ENCODE measurements around the gene HSBP1L1. TPM values are rescaled to one million over a fixed set of nuclear protein-coding genes. Genes with fewer than 3 reads are reported as not detected.

HSBP1L1 gene
- total and polyA plus RNA-seq, 2 of the 8 experiments (the other 6 are each of a cell fraction or from before 2014, with no cell fraction given), result 1.0 to 1.3 TPM

DNA sequence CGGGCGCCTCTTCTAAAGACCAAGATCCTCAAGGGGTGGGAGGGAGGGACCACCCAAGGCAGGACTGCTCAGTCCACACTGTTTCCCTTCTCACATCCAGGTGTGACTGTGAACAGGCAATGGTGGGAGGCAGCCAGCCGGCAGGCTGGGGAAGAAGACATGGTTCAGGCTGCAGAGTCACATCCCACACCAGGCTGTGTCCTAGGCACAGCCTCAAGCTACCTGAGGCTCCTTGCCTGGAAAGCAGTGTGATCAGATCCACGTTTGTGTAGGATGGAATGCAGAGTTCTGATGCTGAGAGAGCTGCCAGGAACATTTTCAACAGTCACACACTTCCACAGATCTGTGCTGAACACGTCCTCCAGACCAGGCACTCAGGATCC is 29.4 kb upstream of the HSBP1L1 start:
- FAIRE-seq, result no peak
- Histone ChIP-seq H4K5ac (ENCODE audit: insufficient read length, low read depth, low read length) (no peak overlapping the region), H2BK12ac (ENCODE audit: low read depth, low read length) (no peak overlapping the region), H3K27ac (ENCODE audit: low read depth, low read length) (no peak overlapping the region), H3K56ac (replicated peaks; ENCODE audit: insufficient read length, low read depth, low read length) (no peak overlapping the region), H3K4me1 (replicated peaks in 1 of 4; ENCODE audit: control insufficient read depth in 3 of 4, insufficient read depth in 4 of 4, low read length in 3 of 4) (no peaks in the 10 kb centered on the region), H3K79me2 (ENCODE audit: control insufficient read depth in 1 of 2, insufficient read depth in 2 of 2, low read length in 2 of 2) (peaks cover 0 to 8% of the 10 kb centered on the region in 2 experiments; a peak in 1 of 4 replicates), H3K9ac (replicated peaks in 1 of 4; ENCODE audit: extremely low read depth in 1 of 4, low read depth in 3 of 4, low read length in 3 of 4) (no peak overlapping the region), H3K23ac (ENCODE audit: insufficient read length) (no peak overlapping the region), H3K23me2 (ENCODE audit: low read depth, low read length) (no peaks in the 10 kb centered on the region), H2BK120ac (replicated peaks; ENCODE audit: low read depth, low read length) (no peak overlapping the region), H3K27me3 (replicated peaks in 1 of 4; ENCODE audit: control insufficient read depth in 3 of 4, extremely low read depth in 1 of 4, insufficient read depth in 3 of 4, low read length in 3 of 4) (no peaks in the 10 kb centered on the region; a peak in 1 of 7 replicates), H2AFZ (ENCODE audit: low read length) (no peak overlapping the region), H3K9me3 (ENCODE audit: insufficient read depth in 2 of 2, low read depth in 1 of 2, low read length in 1 of 2) (0 out of 4 replicates have a peak, but pooled peaks cover 0 to 4% of the 10 kb centered on the region in 2 experiments), H2BK15ac (ENCODE audit: low read length) (no peak overlapping the region), H4K20me1 (replicated peaks in 1 of 2; ENCODE audit: control insufficient read depth in 1 of 2, insufficient read depth in 2 of 2, low read length in 2 of 2) (peaks cover 0 to 4% of the 10 kb centered on the region in 2 experiments), H2BK5ac (ENCODE audit: low read depth, low read length) (no peak overlapping the region), H3K14ac (ENCODE audit: insufficient read length) (no peak overlapping the region), H3K79me1 (ENCODE audit: low read depth, low read length) (peaks cover 5% of the 10 kb centered on the region), H3K4me3 (ENCODE audit: extremely low read depth in 1 of 4, insufficient read depth in 2 of 4, low read depth in 3 of 4, low read length in 4 of 4) (no peak overlapping the region), H3K36me3 (ENCODE audit: control insufficient read depth in 2 of 4, insufficient read depth in 4 of 4, low read length in 3 of 4) (no peaks in the 10 kb centered on the region), H3K18ac (ENCODE audit: extremely low read depth, low read length) (no peak overlapping the region), H2BK20ac (ENCODE audit: low read length) (no peak overlapping the region), H4K91ac (replicated peaks; ENCODE audit: insufficient read length, low read length) (no peak overlapping the region), H2AK5ac (ENCODE audit: low read depth, low read length) (no peak overlapping the region), H4K8ac (ENCODE audit: extremely low read depth, insufficient read depth, low read length) (no peak overlapping the region; the same call in 1 of the 2 replicates), H3K4me2 (ENCODE audit: insufficient read depth in 1 of 2, low read depth in 2 of 2, low read length in 2 of 2) (no peak overlapping the region), H3K4ac (replicated peaks; ENCODE audit: insufficient read length, low read depth, low read length) (no peak overlapping the region)
- CTCF ChIA-PET (ENCODE audit: partially characterized antibody), result interaction anchor here (0.8 to 2.7 kb wide), 10 partner anchors 11 to 223 kb away, joined by 3 to 19 read pairs (median 4); no protein-coding TSS in a partner anchor
- POLR2A ChIA-PET (ENCODE audit: partially characterized antibody), result no interaction called here
- 69% methylated on average over 4 of the region's 5 CpGs; no CpG with 5 or more reads in 1 of the 2 experiments for WGBS, 2 experiments (ENCODE audit: extremely low coverage in 1 of 2, insufficient coverage in 1 of 2, insufficient read length in 1 of 2, insufficient replicate concordance in 2 of 2, low coverage in 1 of 2, low lambda C conversion rate in 2 of 2, missing lambda C conversion rate in 1 of 2)
- no peak for DNase-seq (ENCODE audit: low read depth in 1 of 2, low spot score in 2 of 2)
- TF ChIP-seq NANOG (IDR thresholded peaks at IDR 0.05; ENCODE audit: insufficient read depth, low read depth, low read length, poor library complexity, severe bottlenecking), result no peak
- TF ChIP-seq CTCF (IDR thresholded peaks at IDR 0.05; ENCODE audit: control extremely low read depth in 1 of 3, insufficient read depth in 1 of 3, low read depth in 1 of 3, low read length in 3 of 3), result no peak
- TF ChIP-seq SIN3A (conservative IDR thresholded peaks at IDR 0.05 in 1 of 2, IDR thresholded peaks at IDR 0.05 in 1 of 2; ENCODE audit: low read depth in 1 of 2, low read length in 2 of 2), result no peak
- TF ChIP-seq RXRA (IDR thresholded peaks at IDR 0.05; ENCODE audit: insufficient read depth, low read depth, low read length), result no peak
- no peak for TF ChIP-seq EP300 (IDR thresholded peaks at IDR 0.05; ENCODE audit: borderline replicate concordance in 1 of 2, low read depth in 2 of 2, low read length in 2 of 2)
- no peak for TF ChIP-seq TAF1 (IDR thresholded peaks at IDR 0.05; ENCODE audit: low read depth, low read length)
- TF ChIP-seq NRF1 (IDR thresholded peaks at IDR 0.05; ENCODE audit: low read depth, low read length), result no peak
- no peak for TF ChIP-seq CBX5 (IDR thresholded peaks at IDR 0.05; ENCODE audit: low read depth, low read length)
- TF ChIP-seq SP4 (IDR thresholded peaks at IDR 0.05; ENCODE audit: low read length), result no peak
- TF ChIP-seq, protein P1, sequence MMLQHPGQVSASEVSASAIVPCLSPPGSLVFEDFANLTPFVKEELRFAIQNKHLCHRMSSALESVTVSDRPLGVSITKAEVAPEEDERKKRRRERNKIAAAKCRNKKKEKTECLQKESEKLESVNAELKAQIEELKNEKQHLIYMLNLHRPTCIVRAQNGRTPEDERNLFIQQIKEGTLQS (IDR thresholded peaks at IDR 0.05; ENCODE audit: insufficient read depth, low read depth, low read length), result no peak
- TF ChIP-seq CREB1 (IDR thresholded peaks at IDR 0.05), result no peak
